NCI-H510A (cell line): ENCODE results near the gene DAP.
A peak's percentile ranks its signal among the peaks of the same experiment; 100 is the strongest.

ENCODE experiments used
- DNase-seq: peaks from one replicate; lab custom pipeline; 2025; lab: John Stamatoyannopoulos, UW

Gene DAP

GRCh38 chr5:10760096-10760920, 726 bp downstream of the DAP start:
- peak; percentile 42 for DNase-seq

GRCh38 chr5:10759111-10759510, 1.9 kb downstream of the DAP start:
- no peak for DNase-seq

- DNase-seq: no peak
Measured at GRCh38 chr5:10757922-10758555, 3.0 kb downstream of the DAP start.

- no peak for DNase-seq
Measured at GRCh38 chr5:10757043-10757442, 4.0 kb downstream of the DAP start.

- DNase-seq: no peak
Measured at GRCh38 chr5:10756549-10756948, 4.5 kb downstream of the DAP start.

GRCh38 chr5:10753178-10753577, 7.9 kb downstream of the DAP start:
- no peak for DNase-seq

GRCh38 chr5:10752451-10752850, 8.6 kb downstream of the DAP start:
- no peak for DNase-seq

GRCh38 chr5:10750909-10751308, 10.1 kb downstream of the DAP start:
- no peak for DNase-seq

GRCh38 chr5:10747678-10748622, 13.1 kb downstream of the DAP start:
- no peak for DNase-seq

GRCh38 chr5:10746711-10747110, 14.3 kb downstream of the DAP start:
- DNase-seq: no peak

- no peak for DNase-seq
Measured at GRCh38 chr5:10745133-10745532, 15.9 kb downstream of the DAP start.

GRCh38 chr5:10744681-10745080, 16.4 kb downstream of the DAP start:
- DNase-seq: no peak

- no peak for DNase-seq
Measured at GRCh38 chr5:10743951-10744350, 17.1 kb downstream of the DAP start.

- no peak for DNase-seq
Measured at GRCh38 chr5:10743526-10743925, 17.5 kb downstream of the DAP start.

GRCh38 chr5:10741661-10742060, 19.4 kb downstream of the DAP start:
- DNase-seq: no peak

- no peak for DNase-seq
Measured at GRCh38 chr5:10740384-10740783, 20.6 kb downstream of the DAP start.

- no peak for DNase-seq
Measured at GRCh38 chr5:10737880-10738279, 23.2 kb downstream of the DAP start.

GRCh38 chr5:10736808-10737207, 24.2 kb downstream of the DAP start:
- no peak for DNase-seq

- no peak for DNase-seq
Measured at GRCh38 chr5:10736354-10736753, 24.7 kb downstream of the DAP start.

- no peak for DNase-seq
Measured at GRCh38 chr5:10735569-10736276, 25.3 kb downstream of the DAP start.

GRCh38 chr5:10734832-10735523, 26.1 kb downstream of the DAP start:
- DNase-seq: no peak
